NCI-H345 (cell line): ENCODE data around the gene ATXN7.

Experiments
- DNase-seq: peaks from one replicate; lab custom pipeline; 2025; lab: John Stamatoyannopoulos, UW

Gene ATXN7

DNA sequence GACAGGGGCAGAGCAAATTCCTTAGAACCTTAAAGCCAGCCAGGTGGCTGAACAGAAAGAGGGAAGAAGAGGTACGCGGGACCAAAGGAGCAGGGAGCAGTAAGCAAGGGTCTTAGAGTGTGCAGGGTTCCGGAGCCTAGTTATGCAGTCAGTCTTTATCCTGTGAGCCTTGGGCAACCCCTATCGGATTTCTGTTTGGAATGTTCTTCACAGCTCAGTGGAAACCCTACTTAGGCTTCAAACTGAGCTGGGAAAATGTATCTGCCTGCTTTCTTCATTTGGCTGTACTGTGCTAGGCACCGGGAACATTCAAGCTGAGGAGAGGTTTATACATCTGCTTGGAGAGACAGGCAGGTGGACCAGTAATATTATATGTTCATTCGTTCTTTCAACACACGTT lies 122.5 kb downstream of the ATXN7 start:
- no peak for DNase-seq

DNA sequence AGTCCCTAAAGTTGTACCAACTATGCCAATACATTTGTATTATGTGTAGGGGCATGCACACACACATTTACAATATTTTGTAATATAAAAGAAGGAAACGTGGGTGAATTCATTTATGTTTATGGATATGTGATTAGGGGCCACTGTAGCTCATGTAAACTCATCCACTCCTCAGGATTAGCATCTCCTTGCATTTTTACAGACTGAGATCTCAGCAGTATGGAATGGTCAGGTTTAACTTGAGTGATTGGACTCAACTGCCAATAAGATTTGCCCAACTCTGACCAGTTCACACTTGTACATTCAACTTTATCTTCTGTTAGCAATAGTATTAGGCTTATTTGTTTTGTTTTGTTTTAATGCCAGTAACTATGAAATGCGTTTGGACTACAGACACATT lies 123.2 kb downstream of the ATXN7 start:
- DNase-seq = no peak

DNA sequence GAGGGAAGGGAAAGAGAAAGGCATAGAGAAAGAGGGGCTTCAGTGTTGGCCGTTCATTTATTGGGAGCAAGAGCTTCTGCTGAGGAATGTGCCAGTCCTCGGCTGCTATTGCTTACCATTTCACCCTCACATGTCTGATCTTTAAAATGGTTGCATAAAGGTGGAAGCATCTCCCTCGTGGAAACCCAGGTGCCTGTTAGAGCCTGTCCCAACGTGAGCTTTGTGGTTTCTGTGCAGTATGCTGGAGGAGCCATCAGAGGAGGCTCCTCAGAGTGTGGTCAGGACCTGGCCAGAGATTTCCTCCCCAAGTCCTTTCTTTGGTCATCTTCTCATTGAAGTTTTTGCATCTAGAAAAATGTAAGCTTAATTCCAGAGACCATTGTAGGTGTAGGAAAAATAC lies 125.3 kb downstream of the ATXN7 start:
- no peak for DNase-seq

DNA sequence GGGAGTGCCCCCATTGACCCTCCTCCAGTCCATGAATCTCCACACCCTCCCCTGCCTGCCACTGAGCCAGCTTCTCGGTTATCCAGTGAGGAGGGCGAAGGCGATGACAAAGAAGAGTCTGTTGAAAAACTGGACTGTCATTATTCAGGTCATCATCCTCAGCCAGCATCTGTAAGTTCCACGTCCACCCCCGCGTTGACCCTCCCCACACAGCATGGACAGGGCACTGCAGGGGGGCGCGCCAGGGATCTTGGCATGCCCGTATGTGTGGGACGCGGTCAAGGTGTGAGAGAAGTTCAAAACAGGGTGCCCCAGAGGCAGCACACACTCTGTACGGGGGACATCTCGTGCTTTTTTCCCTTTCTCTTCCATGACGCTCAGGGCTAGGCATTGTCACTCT lies 126.5 kb downstream of the ATXN7 start:
- no peak for DNase-seq

DNA sequence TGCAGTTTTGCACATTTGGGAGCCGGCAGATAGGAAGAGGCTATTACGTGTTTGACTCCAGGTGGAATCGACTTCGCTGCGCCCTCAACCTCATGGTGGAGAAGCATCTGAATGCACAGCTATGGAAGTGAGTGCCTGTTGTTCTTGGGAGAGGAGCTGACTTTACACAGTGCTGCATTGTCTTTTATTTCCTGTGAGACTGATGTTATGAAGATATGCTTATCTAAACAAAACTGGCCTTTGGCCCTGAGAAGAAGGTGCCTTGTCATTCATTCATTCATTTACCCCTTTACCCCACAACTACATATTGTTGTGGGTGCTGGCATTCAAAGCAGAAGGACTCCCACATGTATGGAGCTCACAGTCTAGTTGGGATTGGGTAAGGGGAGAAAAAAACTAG lies 127.1 kb downstream of the ATXN7 start:
- DNase-seq = no peak

DNA sequence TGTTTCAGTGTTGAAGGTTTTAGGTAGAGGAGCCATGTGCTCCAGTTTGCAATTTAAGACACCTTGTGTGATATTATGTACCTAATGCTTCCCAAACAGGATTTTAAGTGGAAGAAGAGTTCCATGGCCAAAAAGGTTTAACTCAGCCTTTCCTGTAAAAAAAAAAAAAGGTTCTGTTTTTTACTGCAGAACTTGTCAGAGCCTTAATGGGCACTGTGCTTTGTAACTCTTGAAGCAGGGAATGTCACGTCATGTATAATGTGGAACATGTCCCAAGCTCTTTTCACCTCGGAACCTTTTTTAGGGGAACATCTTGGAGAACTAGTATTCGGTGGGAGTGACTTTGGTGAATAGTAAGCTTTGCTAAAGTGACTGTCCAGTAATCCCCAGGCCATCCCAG lies 128.0 kb downstream of the ATXN7 start:
- DNase-seq = no peak

DNA sequence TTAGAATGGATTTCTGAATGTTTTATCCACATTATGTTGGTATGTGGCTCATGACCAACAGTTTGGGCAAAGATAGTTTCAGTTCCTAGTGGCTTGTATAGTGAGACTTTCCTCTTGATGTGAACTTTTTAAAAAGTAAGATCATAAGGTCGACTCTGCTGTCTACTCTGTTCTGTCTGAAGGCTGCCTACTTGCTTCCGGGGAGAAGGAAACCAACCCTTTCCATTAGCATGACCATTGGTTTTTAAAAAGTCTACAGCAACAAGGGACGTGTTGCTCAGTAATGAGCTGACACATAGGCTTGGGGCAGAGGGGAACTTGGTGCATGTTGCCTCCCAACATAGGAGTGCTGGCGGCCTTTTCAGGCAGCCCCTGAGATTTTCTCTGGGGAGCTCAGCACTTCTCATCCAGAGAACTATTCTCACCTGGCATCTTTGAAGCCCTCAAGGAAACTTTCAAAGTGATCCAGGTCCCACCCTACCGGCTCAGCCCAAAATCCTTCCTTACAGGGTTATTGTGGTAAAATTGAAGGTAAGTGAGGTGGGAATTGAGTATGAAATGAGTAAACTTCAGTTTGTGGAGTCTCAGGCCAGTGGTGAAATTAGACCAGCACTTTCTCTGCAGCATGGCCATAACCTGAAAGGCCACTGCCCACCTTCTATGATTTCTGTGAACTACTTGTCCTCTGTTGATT lies 129.0 kb downstream of the ATXN7 start:
- no peak for DNase-seq

DNA sequence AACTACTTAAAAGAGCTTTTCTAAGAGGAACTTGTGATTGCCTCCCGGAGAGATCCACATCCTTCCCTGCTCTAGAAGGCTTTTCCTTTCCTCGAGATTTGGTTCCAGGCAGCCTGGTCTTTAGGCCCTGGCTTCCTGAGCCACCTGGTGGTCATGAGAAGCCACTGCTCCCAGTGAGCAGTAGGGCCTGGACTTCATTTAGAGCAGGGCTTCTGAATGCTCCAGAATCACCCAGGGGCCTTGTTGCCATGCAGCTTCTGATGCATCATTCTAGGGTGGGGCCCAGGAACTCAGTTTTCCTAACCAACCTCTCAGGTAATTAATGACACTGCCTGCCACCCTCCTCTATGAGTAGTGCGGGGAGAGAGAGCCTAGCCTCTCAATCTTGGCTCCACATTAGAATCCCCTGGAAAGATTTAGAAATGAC lies 130.0 kb downstream of the ATXN7 start:
- peak; percentile 42 for DNase-seq

DNA sequence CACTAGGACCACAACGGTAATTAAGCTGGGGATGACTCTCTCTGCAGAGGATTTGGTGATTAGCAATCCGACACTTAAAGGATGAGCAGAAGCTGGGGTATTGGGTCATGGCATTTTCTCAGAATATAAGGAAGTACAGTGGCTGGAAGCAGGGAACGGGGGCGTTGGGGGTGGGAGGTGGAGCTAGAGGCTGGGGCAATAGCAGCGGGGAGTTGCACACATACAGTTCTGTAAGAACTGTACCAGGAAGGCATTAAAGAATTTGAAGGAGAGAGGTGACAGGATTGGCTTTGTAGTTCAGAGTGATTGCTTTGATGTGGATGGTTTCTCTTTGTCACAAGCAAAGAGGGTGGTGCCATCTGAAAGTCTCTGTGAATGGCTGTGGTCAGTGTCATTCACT lies 131.4 kb downstream of the ATXN7 start:
- DNase-seq = no peak

DNA sequence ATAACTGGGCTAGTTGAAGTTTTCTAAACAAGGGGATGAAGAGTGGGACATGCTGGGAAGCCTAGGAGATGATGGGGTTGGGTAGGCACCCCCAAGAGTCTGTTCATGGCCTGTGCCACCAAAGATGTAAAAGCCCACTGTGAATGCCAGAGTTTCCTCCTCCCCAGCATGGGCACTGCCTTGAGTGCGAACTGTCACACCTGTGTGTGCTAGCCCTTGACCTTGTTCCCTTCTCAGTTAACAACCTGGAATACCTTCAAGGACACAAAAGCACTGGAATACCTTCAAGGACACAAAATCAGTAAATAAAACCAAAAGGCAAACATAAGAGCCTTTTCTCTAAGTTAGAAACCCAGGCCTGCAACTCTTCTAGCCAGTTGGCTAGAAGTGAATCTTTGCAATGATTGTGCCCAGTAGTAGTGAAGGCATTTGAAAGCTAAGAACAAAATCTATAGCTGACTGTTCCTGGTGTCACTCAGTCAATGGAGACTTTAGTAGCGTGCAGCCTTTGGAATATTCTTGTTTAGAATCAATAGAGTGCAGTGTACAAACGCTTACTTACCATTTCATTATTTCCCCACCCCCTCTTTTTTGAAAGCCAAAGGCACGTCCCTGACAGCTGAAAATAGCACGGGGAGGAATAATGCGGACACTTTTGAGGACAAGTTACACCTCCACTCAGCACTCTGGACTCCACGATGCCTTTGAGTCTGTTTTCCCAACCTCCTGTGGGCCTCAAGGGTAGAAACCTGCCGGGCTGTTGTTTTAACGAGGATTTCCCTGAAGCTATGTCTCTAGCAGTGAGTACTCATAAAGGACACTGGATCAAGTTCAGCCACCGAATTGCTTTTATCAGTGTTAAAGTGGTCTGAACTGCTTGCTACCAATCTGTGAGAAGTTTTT lies 135.4 kb downstream of the ATXN7 start:
- DNase-seq = no peak

DNA sequence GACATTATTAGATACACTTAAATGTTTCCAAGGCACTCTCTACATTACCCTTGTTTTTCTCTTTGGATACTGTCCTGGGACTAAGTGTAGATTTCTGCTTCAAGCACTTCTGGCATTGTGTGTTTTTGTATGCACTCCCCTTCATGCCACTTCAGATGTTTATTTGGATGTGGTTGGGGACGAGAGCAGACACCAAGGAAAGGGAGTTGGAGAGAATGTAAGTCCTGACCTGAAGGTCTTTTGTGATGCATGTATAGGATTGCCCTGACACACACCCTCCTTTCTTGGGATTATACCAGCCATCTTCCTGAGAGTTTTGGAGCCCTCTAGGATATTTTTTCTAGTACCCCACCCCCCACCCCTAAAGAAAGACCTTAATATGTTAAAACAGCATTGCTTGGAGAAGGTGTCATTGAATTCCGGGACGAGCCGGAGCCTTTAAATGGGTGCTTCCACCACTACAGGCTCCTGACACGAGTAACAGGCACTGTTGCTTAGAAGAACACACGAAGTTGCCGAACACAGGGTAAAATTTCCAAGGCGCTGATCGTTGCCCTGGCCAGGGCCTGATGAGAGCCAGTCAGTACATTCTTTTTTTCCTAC lies 136.9 kb downstream of the ATXN7 start:
- DNase-seq = no peak

DNA sequence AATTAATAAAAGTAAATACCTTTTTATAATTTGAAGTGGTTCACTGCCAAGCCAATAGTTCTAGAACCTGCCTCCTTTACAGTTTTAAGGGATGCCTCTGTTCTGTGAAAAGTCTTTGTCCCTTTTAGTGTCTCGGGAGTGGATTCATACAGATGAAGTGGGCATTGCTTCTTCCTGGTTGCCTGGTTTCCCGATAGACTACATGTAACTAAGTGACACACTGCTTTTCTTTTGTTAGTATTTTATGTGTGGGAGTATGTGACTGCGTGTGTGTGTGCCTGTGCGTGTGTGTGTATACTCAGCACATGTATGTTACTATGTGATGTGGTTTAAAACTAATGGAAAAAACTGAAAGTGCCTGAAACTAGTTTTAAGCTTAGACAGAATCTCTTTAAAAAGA lies 138.6 kb downstream of the ATXN7 start:
- no peak for DNase-seq

DNA sequence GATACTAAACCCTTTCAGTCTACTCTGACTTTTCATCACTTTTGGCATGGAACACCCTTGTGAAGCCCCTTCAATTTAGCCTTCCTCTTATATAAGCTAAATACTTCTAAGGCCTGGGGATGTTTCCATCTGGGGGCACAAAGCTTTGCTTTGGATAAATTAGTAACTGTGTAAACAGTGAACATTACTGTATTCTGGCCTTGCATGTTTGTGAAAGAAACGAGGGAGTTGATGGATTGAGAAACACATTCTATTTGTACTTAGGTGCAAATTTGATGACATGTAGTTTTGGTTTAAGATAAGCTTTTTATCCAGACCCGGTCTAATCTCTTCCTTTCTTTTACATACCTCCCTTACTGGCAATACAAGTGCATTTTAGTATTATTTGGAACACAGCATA lies 139.9 kb downstream of the ATXN7 start:
- no peak for DNase-seq

DNA sequence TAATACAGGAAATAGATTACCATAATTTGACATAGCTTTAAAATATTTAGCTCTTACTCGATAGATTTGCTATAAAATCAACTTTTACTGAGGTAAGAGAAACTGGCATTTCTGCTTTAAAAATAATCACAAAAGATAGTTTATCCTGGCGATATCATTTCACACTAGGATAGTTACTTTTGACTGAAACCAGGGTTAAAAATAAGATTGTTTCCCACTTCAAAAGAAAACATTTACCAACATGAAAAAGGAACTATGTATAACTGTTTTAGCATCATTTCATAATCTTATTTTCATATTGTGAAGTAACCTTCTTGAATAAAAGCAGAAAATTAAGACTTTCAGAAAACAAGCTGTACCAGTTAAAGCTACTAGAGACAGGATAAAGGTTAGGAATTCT lies 144.3 kb downstream of the ATXN7 start:
- no peak for DNase-seq

DNA sequence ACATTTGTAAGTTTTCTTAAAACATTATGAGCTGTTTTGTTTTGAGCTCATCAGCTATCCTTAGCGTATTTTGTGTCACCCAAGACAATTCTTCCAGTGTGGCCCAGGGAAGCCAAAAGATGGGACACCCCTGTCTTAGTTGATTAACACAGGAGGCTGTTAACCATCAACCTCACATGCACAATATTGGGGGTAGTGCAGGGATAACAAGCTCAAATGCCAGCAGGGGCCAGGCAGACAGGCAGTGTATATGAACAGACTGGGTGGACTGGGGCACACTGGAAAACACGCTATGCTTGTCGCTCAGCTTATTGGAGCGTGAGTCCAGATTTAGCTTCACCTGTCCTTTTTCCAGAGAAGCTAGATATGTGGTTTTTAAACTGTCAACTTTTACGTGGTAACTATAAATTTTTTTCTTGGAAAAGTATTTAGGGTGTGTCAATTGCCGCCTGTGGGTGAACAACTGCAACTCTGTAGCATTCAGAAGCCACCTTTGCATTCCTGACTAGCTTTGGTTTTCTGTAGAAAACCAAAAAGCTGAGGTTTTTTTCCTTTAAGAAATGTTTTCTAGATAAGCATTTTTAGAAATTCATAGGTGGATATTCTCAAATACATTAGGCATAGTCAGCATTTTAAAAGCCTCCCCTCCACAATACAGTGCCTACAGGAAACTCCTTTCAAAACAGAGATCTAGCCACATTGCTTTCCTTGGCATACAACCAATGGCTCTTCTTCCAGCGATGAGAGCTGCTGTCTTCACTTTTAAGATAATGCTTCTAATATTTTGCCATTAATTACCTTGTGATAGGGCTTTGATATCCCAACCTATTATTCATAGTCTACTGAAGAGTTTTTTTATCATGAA lies 145.1 kb downstream of the ATXN7 start:
- DNase-seq = no peak

DNA sequence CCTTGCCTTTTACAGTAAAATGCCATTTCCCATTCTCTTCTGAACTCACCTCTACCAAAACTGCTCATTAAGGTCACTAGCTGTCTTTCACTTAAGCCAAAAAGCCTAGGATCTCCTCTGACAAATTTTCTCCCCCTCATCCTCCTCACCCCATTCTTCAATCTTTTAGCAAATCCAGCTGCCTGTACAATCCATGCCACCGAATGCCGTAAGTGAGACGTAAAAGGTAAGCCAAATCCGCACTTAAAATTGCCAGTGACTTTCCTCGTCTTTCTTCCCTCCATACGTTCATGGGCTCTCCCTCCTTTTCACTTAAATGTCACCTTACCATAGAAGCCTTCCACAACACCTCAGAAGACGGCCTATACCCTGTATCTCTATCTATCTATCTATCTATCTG lies 145.9 kb downstream of the ATXN7 start:
- no peak for DNase-seq

DNA sequence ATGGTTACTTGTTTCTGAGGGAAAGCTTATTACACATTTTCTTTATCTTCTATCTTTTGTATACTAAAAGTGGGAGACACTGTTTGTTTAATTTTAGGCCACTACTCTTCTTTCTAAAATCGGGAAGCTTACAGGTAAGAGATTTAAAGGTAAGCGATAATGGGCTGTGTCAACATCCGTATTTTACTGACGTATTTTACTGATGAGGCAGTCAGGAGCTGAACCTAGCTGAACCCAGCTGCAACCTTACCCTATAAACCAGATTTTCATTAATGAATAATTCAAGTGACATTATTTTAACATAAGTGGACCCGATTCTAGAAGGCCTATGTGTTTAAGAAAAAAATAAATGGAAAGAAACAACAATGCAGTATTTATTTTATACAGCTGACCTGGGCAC lies 146.5 kb downstream of the ATXN7 start:
- DNase-seq = no peak

DNA sequence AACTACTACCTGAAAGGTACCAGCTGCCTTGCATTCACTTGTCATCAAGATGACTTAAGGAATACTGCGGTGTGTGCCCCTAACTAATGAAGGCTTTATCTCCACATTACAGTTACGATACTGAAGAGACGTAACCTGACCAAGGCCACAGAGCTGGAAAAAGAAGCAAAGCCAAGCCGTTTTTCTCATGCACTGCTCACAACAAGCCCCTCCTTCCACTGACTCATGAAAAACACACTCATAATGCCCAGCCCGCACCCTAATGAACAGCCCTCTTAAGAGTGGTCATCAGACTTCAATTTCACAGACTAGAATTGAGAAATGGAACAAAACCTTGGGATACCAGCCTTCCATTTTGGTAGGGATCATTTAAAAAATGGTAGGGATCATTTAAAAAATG lies 148.0 kb downstream of the ATXN7 start:
- no peak for DNase-seq

DNA sequence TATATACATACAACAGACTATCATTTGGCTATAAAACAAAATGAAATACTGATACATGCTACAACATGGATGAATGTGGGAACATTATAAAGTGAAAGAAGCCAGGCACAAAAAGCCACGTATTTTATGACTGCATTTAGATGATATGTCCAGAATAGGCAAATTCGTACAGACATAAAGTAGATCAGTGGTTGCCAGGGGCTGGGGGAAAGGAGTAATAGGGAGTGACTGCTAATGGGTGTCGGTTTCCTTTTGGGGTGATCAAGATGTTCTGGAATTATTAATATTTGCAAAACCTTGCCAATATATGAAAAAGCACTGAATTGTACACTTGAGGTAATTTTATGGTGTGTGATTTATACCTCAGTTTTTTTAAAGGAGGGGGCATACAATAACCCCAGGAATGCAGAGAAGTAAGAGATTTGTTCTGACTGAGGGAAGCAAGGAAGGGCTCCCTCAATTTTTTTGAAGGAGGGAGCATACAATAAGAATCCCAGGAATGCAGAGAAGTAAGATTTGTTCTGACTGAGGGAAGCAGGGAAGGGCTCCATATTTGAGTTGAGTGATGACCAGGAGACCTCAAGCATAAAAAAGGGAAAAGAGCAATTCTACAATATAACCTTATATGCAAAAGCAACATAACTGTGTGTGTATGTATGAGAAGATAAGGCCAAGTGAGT lies 153.4 kb downstream of the ATXN7 start:
- no peak for DNase-seq

DNA sequence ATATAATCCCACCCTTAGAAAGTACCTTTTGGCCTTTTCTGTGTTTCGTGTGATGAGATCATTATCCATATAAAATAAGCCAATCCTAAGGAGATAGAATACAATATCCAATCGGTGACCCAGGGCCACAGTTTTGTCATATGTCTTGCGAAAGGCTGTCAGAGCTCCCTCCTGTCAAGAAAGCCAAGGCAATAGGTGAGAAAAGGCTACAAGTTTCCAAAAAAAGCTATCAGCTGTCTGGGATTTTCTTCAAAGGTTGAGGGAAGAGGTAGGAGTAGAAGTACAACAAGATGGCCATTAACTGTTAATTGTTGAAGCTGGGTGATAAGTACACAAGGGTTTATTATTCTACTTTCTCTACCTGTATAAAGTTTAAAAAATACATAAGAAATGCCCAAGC lies 155.6 kb downstream of the ATXN7 start:
- no peak for DNase-seq

DNA sequence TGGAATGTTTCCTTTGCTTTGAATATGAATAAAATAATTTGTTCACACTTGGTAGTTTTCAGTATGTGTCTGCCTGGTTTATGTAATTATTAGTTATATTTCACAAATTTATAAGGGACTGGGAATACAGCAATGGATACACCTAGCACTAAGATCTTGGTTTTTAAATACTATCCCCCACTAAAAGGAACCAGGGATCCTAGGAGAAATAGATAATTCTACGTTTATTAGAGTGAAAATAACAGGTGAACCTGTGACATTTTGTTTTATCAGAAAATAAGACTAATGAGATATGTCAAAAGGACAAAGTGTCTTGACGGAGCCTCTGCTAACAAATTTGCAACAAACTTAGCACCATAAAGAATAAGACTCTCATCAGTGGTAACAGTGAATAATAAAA lies 156.2 kb downstream of the ATXN7 start:
- DNase-seq = no peak

DNA sequence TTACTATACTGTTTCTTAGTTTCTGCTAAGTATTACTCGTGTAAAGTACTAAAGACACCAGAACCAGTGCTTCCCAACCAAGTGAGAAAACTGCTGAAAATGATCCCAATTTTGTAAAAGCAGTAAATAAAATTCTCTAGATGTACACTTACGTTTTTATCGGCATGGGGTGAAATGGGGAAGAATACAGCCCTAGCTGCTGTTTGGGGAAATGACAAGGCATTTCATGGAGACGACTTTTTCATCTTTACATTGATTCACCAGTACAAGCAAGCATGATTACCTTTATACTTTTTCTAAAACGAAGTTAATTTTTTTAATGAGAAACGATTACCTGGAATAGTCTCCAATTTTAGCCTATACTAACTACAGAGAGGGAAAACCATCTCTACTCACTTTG lies 158.3 kb downstream of the ATXN7 start:
- no peak for DNase-seq
